K562 (cell line): ENCODE results near the gene SIM1. TPM values are rescaled to one million over a fixed set of nuclear protein-coding genes. Genes with fewer than 3 reads are reported as not detected.

Source experiments
- ATAC-seq: fragments of 200-7000 bp; cut with Tn5 transposase; 3 replicates; pipeline ENCODE4 v1.9.1; 2020; ENCODE audit warnings: moderate library complexity
- BruUV-seq: library from RNA; stranded (reverse); fragments of 400-500 nt; replicated peaks from 2 replicates; lab custom pipeline; 2021; lab: Mats Ljungman, UMichigan
- CTCF ChIA-PET: fragments of 300-600 bp; formaldehyde crosslinking; extraction: SDS; loops from one replicate; lab custom pipeline; 2021; ENCODE audit warnings: low intra/inter-chr PET ratio; lab: Yijun Ruan, JAX
- POLR2A ChIA-PET: fragments of 300-600, 350-650 bp; sonication (Branson Sonifier 250); formaldehyde crosslinking; extraction: SDS; loops from one replicate; lab custom pipeline; 2021; ENCODE audit warnings: antibody characterized with exemption, inconsistent platforms; lab: Yijun Ruan, JAX
- DNase-seq, 4 experiments: peaks; one replicate each; pipeline versions ENCODE4 v3.0.0 to v3.0.0-alpha.2; 2011 to 2018; ENCODE audit warnings: low spot score in 3 of 4, mixed read lengths in 3 of 4; ENCODE audit errors: extremely low read depth in 1 of 4
- FAIRE-seq: peaks from 2 replicates; lab custom pipeline; 2011; peaks lifted over from hg19 to GRCh38; lab: Jason Lieb, UNC
- H2AFZ ChIP-seq: 2 replicates; pipeline ENCODE4 v1.6.0; 2011; ENCODE audit warnings: low read depth, low read length, control low read depth, inconsistent platforms
- H3K27ac ChIP-seq: fragments of 200-600 bp; 3 replicates; pipeline ENCODE4 v1.8.0; 2011; ENCODE audit warnings: low read depth, mild to moderate bottlenecking, control low read depth, inconsistent platforms, low read length, moderate library complexity, mixed read lengths; ENCODE audit errors: extremely low read depth
- H3K27me3 ChIP-seq, 2 experiments: fragments of 300-600 bp in 1 of 2; 2 replicates in 1 of 2; 3 replicates in 1 of 2; pipeline versions ENCODE4 v1.6.0 to v1.8.0; 2011; ENCODE audit warnings: inconsistent platforms in 2 of 2, low read length in 2 of 2, mild to moderate bottlenecking in 1 of 2, mixed read lengths in 1 of 2, moderate library complexity in 1 of 2; ENCODE audit not compliant: control insufficient read depth in 2 of 2, insufficient read depth in 2 of 2
- H3K36me3 ChIP-seq: fragments of 300-600 bp; 3 replicates; pipeline ENCODE4 v1.8.0; 2011; ENCODE audit warnings: mild to moderate bottlenecking, low read length, inconsistent platforms; ENCODE audit not compliant: control insufficient read depth, insufficient read depth
- H3K4me1 ChIP-seq, 2 experiments: fragments of 200-600 bp in 1 of 2; replicated peaks in 1 of 2; 2 replicates in 1 of 2; 3 replicates in 1 of 2; pipeline versions ENCODE4 v1.5.1 to v1.8.0; 2011; ENCODE audit warnings: inconsistent platforms in 2 of 2, low read length in 2 of 2, mild to moderate bottlenecking in 1 of 2, mixed read lengths in 1 of 2, moderate library complexity in 1 of 2; ENCODE audit not compliant: control insufficient read depth in 2 of 2, insufficient read depth in 2 of 2
- H3K4me2 ChIP-seq: 2 replicates; pipeline ENCODE4 v1.6.1; 2011; ENCODE audit warnings: low read length, control low read depth, inconsistent platforms, mixed read lengths; ENCODE audit not compliant: insufficient read depth
- H3K4me3 ChIP-seq: fragments of 200-600 bp; sonication (generic), shearing (Covaris generic); 2 replicates; pipeline ENCODE4 v1.5.1; 2016; ENCODE audit warnings: control low read depth, inconsistent platforms
- H3K79me2 ChIP-seq: fragments of 200-600 bp; 3 replicates; pipeline ENCODE4 v1.8.0; 2011; ENCODE audit warnings: low read length, inconsistent platforms; ENCODE audit not compliant: control insufficient read depth, insufficient read depth
- H3K9ac ChIP-seq, 2 experiments: 2 replicates each; pipeline versions ENCODE4 v1.6.0 to v1.6.1; 2011; ENCODE audit warnings: low read depth in 2 of 2, low read length in 2 of 2, control low read depth in 1 of 2, inconsistent platforms in 1 of 2, mild to moderate bottlenecking in 1 of 2, mixed read lengths in 1 of 2; ENCODE audit not compliant: insufficient read depth in 1 of 2
- H3K9me1 ChIP-seq: one replicate; pipeline ENCODE4 v1.6.0; 2011; ENCODE audit warnings: inconsistent platforms, mild to moderate bottlenecking, low read length, moderate library complexity; ENCODE audit not compliant: control insufficient read depth, insufficient read depth
- H3K9me3 ChIP-seq: replicated peaks from 2 replicates; pipeline ENCODE4 v1.5.1; 2011; ENCODE audit warnings: low read depth, low read length, inconsistent platforms; ENCODE audit not compliant: control insufficient read depth, insufficient read depth
- H4K20me1 ChIP-seq: replicated peaks from 2 replicates; pipeline ENCODE4 v1.6.1; 2011; ENCODE audit warnings: low read length, inconsistent platforms, mixed read lengths; ENCODE audit not compliant: control insufficient read depth, insufficient read depth
- ARID1B ChIP-seq: fragments of 450-650 bp; IDR thresholded peaks from 2 replicates; pipeline ENCODE4 v1.6.1; 2016; ENCODE audit warnings: antibody characterized with exemption, mild to moderate bottlenecking, inconsistent platforms
- BCOR ChIP-seq: fragments of 450-650 bp; IDR thresholded peaks from 2 replicates; pipeline ENCODE4 v1.6.1; 2016
- BDP1 ChIP-seq: IDR thresholded peaks from 3 replicates; pipeline ENCODE4 v1.6.1; 2011; ENCODE audit not compliant: insufficient read length, insufficient read depth
- CREB5 ChIP-seq: fragments of 250-450 bp; sonication (Bioruptor Pico); IDR thresholded peaks from 2 replicates; pipeline ENCODE4 v1.5.0; 2020; ENCODE audit warnings: mild to moderate bottlenecking
- ETS2 ChIP-seq: IDR thresholded peaks from 2 replicates; pipeline ENCODE4 v1.6.1; 2016; ENCODE audit warnings: borderline replicate concordance, missing genetic modification characterization, mild to moderate bottlenecking, moderate library complexity, missing compliant biosample characterization; ENCODE audit not compliant: poor library complexity, severe bottlenecking
- GTF2E2 ChIP-seq: fragments of 200-800 bp; sonication (Bioruptor generic); IDR thresholded peaks from 2 replicates; pipeline ENCODE4 v1.6.1; 2016; ENCODE audit warnings: missing genetic modification characterization, missing compliant biosample characterization
- HNRNPH1 ChIP-seq: fragments of 200-400 bp; formaldehyde crosslinking; optimal IDR thresholded peaks from 2 replicates; pipeline ENCODE3; 2017; ENCODE audit warnings: low read depth, mild to moderate bottlenecking, low read length, moderate library complexity
- KAT8 ChIP-seq: fragments of 450-650 bp; IDR thresholded peaks from 2 replicates; pipeline ENCODE4 v1.6.1; 2016; ENCODE audit warnings: low read depth, mild to moderate bottlenecking
- KHSRP ChIP-seq: fragments of 450-650 bp; IDR thresholded peaks from 2 replicates; pipeline ENCODE4 v1.6.1; 2017
- MAFF ChIP-seq: IDR thresholded peaks from 2 replicates; pipeline ENCODE4 v1.6.1; 2012; ENCODE audit warnings: low read length, improper control_type of control experiment
- UBTF ChIP-seq, 2 experiments: IDR thresholded peaks; 2 replicates each; pipeline ENCODE4 v1.6.1; 2012; ENCODE audit warnings: improper control_type of control experiment in 2 of 2, low read depth in 2 of 2, low read length in 2 of 2, borderline replicate concordance in 1 of 2
- ZNF175 ChIP-seq: fragments of 200-800 bp; sonication (Bioruptor generic); IDR thresholded peaks from 2 replicates; pipeline ENCODE4 v1.6.1; 2016; ENCODE audit warnings: low read depth, mild to moderate bottlenecking, missing genetic modification characterization, missing compliant biosample characterization
- ZNF431 ChIP-seq: sonication (generic); formaldehyde crosslinking; IDR thresholded peaks from 2 replicates; pipeline ENCODE4 v1.8.0; 2022; ENCODE audit warnings: mild to moderate bottlenecking, missing genetic modification reagents
- WGBS: fragments of 100-300 bp; shearing (Covaris generic); methylation state at CpG from one replicate; pipeline ENCODE4 v1.1.6; 2016; ENCODE audit warnings: low coverage, mixed read lengths; ENCODE audit not compliant: insufficient coverage; ENCODE audit errors: missing lambda C conversion rate; 5-methylcytosine and 5-hydroxymethylcytosine counted together
- in situ Hi-C: fragments of 300-500 bp; cut with MboI; formaldehyde crosslinking; loops from 4 replicates; pipeline ENCODE4 v1.15.0; 2018; ENCODE audit warnings: inconsistent platforms, mixed read lengths
- intact Hi-C: fragments of 100-400 bp; cut with micrococcal nuclease; formaldehyde crosslinking; loops from 2 replicates; pipeline ENCODE4 v1.14.2; 2022
- polyA plus RNA-seq, 8 experiments: library from polyadenylated mRNA; depleted of rRNA in 4 of 8; stranded (reverse) in 5 of 8; unstranded in 3 of 8; fragments of >200 nt; fragmentation: Nextera tagmentation in 2 of 8; fragmentation: Illumina TruSeq in 1 of 8; extraction: Ambion mirVana in 2 of 8; extraction: Trizol in 1 of 8; gene quantifications; 2 replicates each; pipeline versions ENCODE4 v1.2.1 to v1.2.3, GENCODE V29; 2011 to 2014; ENCODE audit warnings: inconsistent platforms in 1 of 8, missing spikeins in 1 of 8
- total RNA-seq, 7 experiments: library from RNA; depleted of rRNA in 6 of 7; stranded (reverse); fragments of >200 nt in 6 of 7; fragmentation: Illumina TruSeq in 2 of 7; extraction: Trizol in 2 of 7; gene quantifications; 2 replicates each; pipeline versions ENCODE4 v1.2.1 to v1.2.3, GENCODE V29; 2011 to 2021; ENCODE audit warnings: low replicate concordance in 1 of 7

Gene SIM1
- total and polyA plus RNA-seq, 9 of the 15 experiments (the other 6 are each of a cell fraction or from before 2014, with no cell fraction given), result not detected

GRCh38 chr6:100449239-100449691 is 15.5 kb downstream of the SIM1 start:
- Histone ChIP-seq H3K9me3 (no peaks in the 10 kb centered on the region), H3K27me3 (peaks cover 43 to 51% of the 10 kb centered on the region in 2 experiments), H2AFZ (no peak overlapping the region), H3K4me1 (peaks cover 0 to 7% of the 10 kb centered on the region in 2 experiments; a peak in 1 of 5 replicates), H3K36me3 (no peaks in the 10 kb centered on the region), H3K9ac (no peak overlapping the region), H3K4me2 (no peak overlapping the region), H3K9me1 (no peaks in the 10 kb centered on the region), H4K20me1 (no peaks in the 10 kb centered on the region; the same call in 1 of the 2 replicates), H3K27ac (no peak overlapping the region), H3K79me2 (no peaks in the 10 kb centered on the region), H3K4me3 (no peak overlapping the region)
- 31% methylated on average over 27 of the region's 38 CpGs for WGBS
- no peak for DNase-seq
- POLR2A ChIA-PET, result no interaction called here
- TF ChIP-seq ARID1B (no peak), BDP1 (no peak), HNRNPH1 (no peak), MAFF (no peak), UBTF (IDR thresholded peaks at IDR 0.05; ENCODE audit: borderline replicate concordance in 1 of 2, low read depth in 2 of 2, low read length in 2 of 2) (no peak), GTF2E2 (no peak), ZNF175 (no peak), KAT8 (no peak), CREB5 (CRISPR knock-in tag) (no peak), BCOR (no peak), ZNF431 (CRISPR knock-in tag) (no peak), ETS2 (tag) (no peak), KHSRP (no peak)
- intact Hi-C loops, result no loop called here
- ATAC-seq, result no peak
- no peak for FAIRE-seq
- CTCF ChIA-PET, result no interaction called here
- no TSS peak for BruUV-seq
- in situ Hi-C loops, result no loop called here
